ENCODE measurements around the gene MDM2. TPM values are rescaled to one million over a fixed set of nuclear protein-coding genes. Genes with fewer than 3 reads are reported as not detected.

Gene MDM2
- total and polyA plus RNA-seq, 4 donors: 62.1 to 92.7 (median 77.8) TPM

DNA sequence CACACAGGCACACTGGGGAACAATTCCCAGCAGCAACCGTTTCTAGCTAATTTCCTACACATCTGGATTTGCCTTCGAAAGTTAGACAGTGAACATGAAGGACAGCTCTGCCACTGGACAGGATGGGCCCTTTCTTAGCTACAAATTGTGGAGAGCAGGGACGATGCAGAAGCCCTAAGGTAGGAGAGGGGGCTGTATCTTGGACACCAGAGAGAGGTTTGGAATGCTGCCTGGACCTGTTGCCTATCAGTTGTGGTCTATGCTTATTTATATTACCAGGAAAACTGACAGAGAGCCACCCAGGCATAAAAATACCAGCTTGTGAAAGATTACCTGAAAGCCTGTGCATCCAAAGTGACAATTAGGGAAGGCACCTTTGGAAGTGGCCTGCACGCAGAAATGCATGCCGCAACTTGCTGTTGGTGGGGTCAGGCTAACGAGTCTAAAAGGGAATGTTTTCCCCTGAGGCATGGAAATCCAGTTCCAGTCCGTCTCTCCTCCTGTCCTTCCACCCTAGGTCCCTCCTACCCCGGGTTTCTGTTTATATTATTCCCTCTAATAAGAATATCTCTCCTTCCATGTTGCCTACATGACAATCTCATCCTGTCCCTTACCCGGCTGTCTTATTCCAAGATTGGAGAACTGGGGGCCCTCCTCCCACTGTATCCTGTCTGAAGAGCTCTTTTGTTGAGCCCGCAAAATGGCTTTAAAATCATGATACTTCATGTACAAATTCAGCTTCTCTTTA, 60.2 kb downstream of the MDM2 start:
- H3K36me3 ChIP-seq (ENCODE audit: control insufficient read depth, insufficient read depth, low read length): no peaks in the 10 kb centered on the region
- H3K4me1 ChIP-seq (ENCODE audit: control insufficient read depth, insufficient read depth, low read length): peaks cover 7% of the 10 kb centered on the region
- DNase-seq (ENCODE audit: low read depth in 4 of 6, low spot score in 6 of 6): no peak
- H3K27me3 ChIP-seq (ENCODE audit: control insufficient read depth, insufficient read depth, low read length): no peaks in the 10 kb centered on the region
- H3K4me3 ChIP-seq (ENCODE audit: low read depth, low read length): no peak overlapping the region
- H3K9me3 ChIP-seq (ENCODE audit: control insufficient read depth, insufficient read depth, low read length): no peaks in the 10 kb centered on the region
- no peak overlapping the region for H3K27ac ChIP-seq (ENCODE audit: low read depth, low read length)
- WGBS (ENCODE audit: insufficient coverage): 82% methylated on average over 7 of the region's 10 CpGs

DNA sequence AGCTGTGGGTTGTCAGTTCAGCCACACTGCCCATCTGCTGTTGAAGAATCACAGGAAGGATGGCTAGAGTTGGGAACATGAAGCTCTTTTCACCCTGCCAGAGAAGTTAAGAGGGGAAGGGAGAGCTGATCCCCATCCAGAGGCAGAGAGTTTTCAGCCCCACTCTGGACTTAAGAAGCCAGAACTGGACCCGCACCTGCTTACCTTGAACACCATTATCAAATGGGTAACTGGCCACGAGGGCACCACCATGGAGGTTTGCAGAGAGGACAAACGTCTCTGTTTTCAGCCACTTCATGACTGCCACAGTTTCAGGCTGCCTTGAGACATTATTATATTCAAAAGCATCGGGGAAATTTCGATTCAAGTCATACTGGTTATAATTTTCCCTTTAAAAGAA, 62.0 kb downstream of the MDM2 start:
- Histone ChIP-seq H3K4me1 (ENCODE audit: control insufficient read depth, insufficient read depth, low read length) (peaks cover 7% of the 10 kb centered on the region), H3K9me3 (ENCODE audit: control insufficient read depth, insufficient read depth, low read length) (no peaks in the 10 kb centered on the region), H3K4me3 (ENCODE audit: low read depth, low read length) (no peak overlapping the region), H3K27me3 (ENCODE audit: control insufficient read depth, insufficient read depth, low read length) (no peaks in the 10 kb centered on the region), H3K27ac (ENCODE audit: low read depth, low read length) (no peak overlapping the region), H3K36me3 (ENCODE audit: control insufficient read depth, insufficient read depth, low read length) (no peaks in the 10 kb centered on the region)
- no peak for DNase-seq (ENCODE audit: low read depth in 4 of 6, low spot score in 6 of 6)
- WGBS (ENCODE audit: insufficient coverage): 89% methylated on average over 3 of the region's 5 CpGs

DNA sequence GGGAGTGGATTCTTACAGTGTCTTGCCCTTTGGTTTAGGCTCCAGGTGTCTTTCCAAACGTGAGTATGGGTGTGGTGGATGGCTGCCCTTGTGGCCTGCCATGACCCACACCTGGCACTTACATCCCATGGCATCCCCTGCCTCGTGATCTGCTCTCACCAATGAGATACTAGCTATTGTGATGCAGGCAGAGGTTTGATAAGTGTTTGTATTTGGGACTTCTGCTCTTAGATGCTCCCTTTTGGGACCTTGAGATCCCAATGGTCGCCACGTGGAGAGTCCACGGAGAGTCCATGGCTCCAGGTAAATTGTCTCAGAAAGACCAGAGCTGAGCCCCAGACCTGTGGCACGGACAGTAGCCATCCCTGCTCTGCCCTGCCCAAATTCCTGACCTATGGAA, 62.5 kb downstream of the MDM2 start:
- Histone ChIP-seq H3K27me3 (ENCODE audit: control insufficient read depth, insufficient read depth, low read length) (no peaks in the 10 kb centered on the region), H3K27ac (ENCODE audit: low read depth, low read length) (no peak overlapping the region), H3K36me3 (ENCODE audit: control insufficient read depth, insufficient read depth, low read length) (no peaks in the 10 kb centered on the region), H3K9me3 (ENCODE audit: control insufficient read depth, insufficient read depth, low read length) (no peaks in the 10 kb centered on the region), H3K4me3 (ENCODE audit: low read depth, low read length) (no peak overlapping the region), H3K4me1 (ENCODE audit: control insufficient read depth, insufficient read depth, low read length) (peaks cover 7% of the 10 kb centered on the region)
- no peak for DNase-seq (ENCODE audit: low read depth in 4 of 6, low spot score in 6 of 6)
- WGBS (ENCODE audit: insufficient coverage): 100% methylated on average over 3 of the region's 6 CpGs

DNA sequence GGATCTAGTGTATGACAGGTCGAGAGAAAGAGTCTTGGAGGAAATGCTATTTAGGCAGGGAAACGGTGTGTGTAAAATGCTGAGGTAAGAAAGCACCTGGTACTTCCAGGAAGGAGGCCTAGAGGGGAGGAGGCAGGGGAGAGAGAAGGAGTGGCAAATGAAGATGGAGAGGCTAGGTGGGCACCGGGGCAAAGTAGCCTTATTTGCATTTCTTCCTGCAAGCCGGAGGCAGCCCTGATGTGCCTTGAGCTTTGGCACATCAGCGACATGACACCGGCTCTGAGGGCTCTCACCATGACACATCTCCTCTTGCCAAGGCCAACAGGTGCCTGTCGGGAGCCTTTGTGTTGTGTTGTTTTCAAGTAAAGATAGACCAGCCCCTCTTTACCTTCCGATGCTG, 63.4 kb downstream of the MDM2 start:
- Histone ChIP-seq H3K9me3 (ENCODE audit: control insufficient read depth, insufficient read depth, low read length) (no peaks in the 10 kb centered on the region), H3K36me3 (ENCODE audit: control insufficient read depth, insufficient read depth, low read length) (no peaks in the 10 kb centered on the region), H3K4me1 (ENCODE audit: control insufficient read depth, insufficient read depth, low read length) (peaks cover 7% of the 10 kb centered on the region), H3K27me3 (ENCODE audit: control insufficient read depth, insufficient read depth, low read length) (no peaks in the 10 kb centered on the region), H3K27ac (ENCODE audit: low read depth, low read length) (no peak overlapping the region), H3K4me3 (ENCODE audit: low read depth, low read length) (no peak overlapping the region)
- 76% methylated on average over 6 of the region's 8 CpGs for WGBS (ENCODE audit: insufficient coverage)
- DNase-seq (ENCODE audit: low read depth in 4 of 6, low spot score in 6 of 6): no peak

DNA sequence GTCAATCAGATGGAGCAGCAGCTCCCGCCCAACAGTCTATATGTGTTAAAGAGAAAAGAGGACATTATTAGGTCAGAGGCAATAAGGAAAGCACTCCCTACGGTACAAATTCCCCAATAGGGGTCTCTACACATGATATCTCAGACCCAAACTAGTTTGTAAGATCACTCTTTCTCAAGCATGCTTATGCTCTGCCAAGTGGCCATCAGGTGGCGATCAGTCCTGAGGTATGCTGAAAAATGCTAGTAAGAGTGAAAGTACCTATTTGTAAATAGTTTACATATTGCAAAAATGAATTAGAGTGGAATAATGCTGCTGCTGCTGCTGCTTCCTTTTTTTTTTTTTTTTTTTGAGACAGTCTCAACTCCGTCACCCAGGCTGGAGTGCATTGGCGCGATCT, 63.9 kb downstream of the MDM2 start:
- H3K4me3 ChIP-seq (ENCODE audit: low read depth, low read length): no peak overlapping the region
- peak in 1 of 6 donors; percentile 41 for DNase-seq (ENCODE audit: low read depth in 4 of 6, low spot score in 6 of 6)
- H3K27me3 ChIP-seq (ENCODE audit: control insufficient read depth, insufficient read depth, low read length): no peaks in the 10 kb centered on the region
- H3K9me3 ChIP-seq (ENCODE audit: control insufficient read depth, insufficient read depth, low read length): no peaks in the 10 kb centered on the region
- H3K4me1 ChIP-seq (ENCODE audit: control insufficient read depth, insufficient read depth, low read length): peaks cover 7% of the 10 kb centered on the region
- no peaks in the 10 kb centered on the region for H3K36me3 ChIP-seq (ENCODE audit: control insufficient read depth, insufficient read depth, low read length)
- no CpG with 5 or more reads among the region's 6 CpGs for WGBS (ENCODE audit: insufficient coverage)
- no peak overlapping the region for H3K27ac ChIP-seq (ENCODE audit: low read depth, low read length)

DNA sequence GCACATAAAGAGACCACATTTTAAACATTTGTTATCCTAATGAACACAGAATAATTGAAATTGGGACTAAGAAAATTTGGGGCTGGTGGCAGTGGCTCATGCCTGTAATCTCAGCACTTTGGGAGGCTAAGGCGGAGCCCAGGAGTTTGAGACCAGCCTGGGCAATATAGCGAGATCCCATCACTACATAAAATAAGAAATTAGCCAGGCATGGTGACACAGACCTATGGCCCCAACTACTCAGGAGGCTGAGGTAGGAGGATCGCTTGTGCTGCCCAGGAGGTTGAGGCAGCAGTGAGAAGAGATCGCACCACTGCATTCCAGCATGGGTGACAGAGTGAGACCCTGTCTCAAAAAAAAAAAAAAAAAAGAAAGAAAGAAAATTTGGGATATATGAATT, 65.3 kb downstream of the MDM2 start:
- H3K27ac ChIP-seq (ENCODE audit: low read depth, low read length): no peak overlapping the region
- H3K36me3 ChIP-seq (ENCODE audit: control insufficient read depth, insufficient read depth, low read length): no peaks in the 10 kb centered on the region
- H3K4me3 ChIP-seq (ENCODE audit: low read depth, low read length): no peak overlapping the region
- H3K27me3 ChIP-seq (ENCODE audit: control insufficient read depth, insufficient read depth, low read length): no peaks in the 10 kb centered on the region
- peaks cover 2% of the 10 kb centered on the region for H3K9me3 ChIP-seq (ENCODE audit: control insufficient read depth, insufficient read depth, low read length)
- H3K4me1 ChIP-seq (ENCODE audit: control insufficient read depth, insufficient read depth, low read length): no peaks in the 10 kb centered on the region
- no CpG with 5 or more reads among the region's 4 CpGs for WGBS (ENCODE audit: insufficient coverage)
- no peak for DNase-seq (ENCODE audit: low read depth in 4 of 6, low spot score in 6 of 6)

DNA sequence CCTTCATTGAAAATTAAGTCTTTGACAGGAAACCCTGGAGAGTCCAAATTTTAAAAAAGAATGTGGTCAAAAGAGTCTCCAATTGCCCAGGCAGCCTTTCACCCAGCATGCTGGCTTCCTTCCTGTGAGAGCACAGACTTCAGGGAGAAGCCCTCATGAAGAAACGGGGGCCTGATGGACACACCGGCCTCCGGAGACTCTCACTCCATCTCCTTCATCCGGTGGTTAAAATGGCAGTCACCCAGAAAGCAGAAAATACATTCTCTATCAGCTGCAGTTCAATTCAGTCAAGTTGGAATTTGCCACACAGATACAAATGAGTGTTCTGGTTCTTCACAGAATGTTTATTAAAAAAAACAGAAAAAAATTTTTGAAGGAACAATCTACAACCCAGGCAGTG, 68.5 kb downstream of the MDM2 start:
- no peaks in the 10 kb centered on the region for H3K4me1 ChIP-seq (ENCODE audit: control insufficient read depth, insufficient read depth, low read length)
- no peaks in the 10 kb centered on the region for H3K36me3 ChIP-seq (ENCODE audit: control insufficient read depth, insufficient read depth, low read length)
- H3K27ac ChIP-seq (ENCODE audit: low read depth, low read length): no peak overlapping the region
- H3K9me3 ChIP-seq (ENCODE audit: control insufficient read depth, insufficient read depth, low read length): peaks cover 3% of the 10 kb centered on the region
- H3K4me3 ChIP-seq (ENCODE audit: low read depth, low read length): no peak overlapping the region
- H3K27me3 ChIP-seq (ENCODE audit: control insufficient read depth, insufficient read depth, low read length): no peaks in the 10 kb centered on the region
- peak in 1 of 6 donors; percentile 28 for DNase-seq (ENCODE audit: low read depth in 4 of 6, low spot score in 6 of 6)
- WGBS (ENCODE audit: insufficient coverage): no CpG with 5 or more reads among the region's 4 CpGs

DNA sequence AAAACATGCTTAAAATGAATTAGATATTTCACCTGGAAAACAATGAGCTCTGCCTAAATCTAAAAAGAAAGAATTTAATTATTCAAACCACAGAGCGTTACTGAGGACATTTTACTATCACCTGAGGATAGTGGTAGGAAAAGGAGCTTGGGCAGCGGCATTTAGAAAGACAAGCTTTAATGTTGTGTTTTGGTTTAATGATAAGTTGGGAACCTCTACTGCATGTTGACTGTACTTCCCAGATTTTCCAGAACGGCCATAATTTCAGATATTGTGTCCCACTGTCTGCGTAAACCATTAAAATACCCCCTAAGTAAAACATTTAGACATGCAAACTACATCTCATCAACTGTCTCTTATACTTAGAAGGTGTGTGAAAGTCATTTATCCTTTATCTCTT, 69.6 kb downstream of the MDM2 start:
- no peak overlapping the region for H3K27ac ChIP-seq (ENCODE audit: low read depth, low read length)
- WGBS (ENCODE audit: insufficient coverage): no CpG with 5 or more reads among the region's 4 CpGs
- H3K4me3 ChIP-seq (ENCODE audit: low read depth, low read length): no peak overlapping the region

DNA sequence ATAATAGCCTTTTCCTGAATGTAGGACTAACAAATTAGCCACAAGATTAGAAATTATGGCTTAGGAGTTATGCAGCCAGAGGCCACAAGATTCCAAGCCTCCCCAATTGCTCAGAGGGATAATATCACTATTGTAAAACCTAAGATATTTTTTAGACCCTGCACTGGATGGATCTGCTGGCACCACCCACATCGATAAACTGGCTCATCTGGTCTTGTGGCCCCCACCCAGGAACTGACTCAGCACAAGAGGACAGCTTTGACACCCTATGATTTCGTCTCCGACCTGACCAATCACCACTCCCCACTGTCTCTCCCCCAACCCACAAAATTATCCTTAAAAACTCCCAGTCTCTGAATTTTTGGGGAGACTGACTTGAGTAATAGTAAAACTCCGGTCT, 70.3 kb downstream of the MDM2 start:
- WGBS (ENCODE audit: insufficient coverage): 67% methylated on average over 1 of the region's 4 CpGs

More for the DNA sequence above, 69.6 kb downstream of the MDM2 start:
- Histone ChIP-seq H3K4me1 (ENCODE audit: control insufficient read depth, insufficient read depth, low read length) (no peaks in the 10 kb centered on the region), H3K9me3 (ENCODE audit: control insufficient read depth, insufficient read depth, low read length) (peaks cover 3% of the 10 kb centered on the region), H3K27me3 (ENCODE audit: control insufficient read depth, insufficient read depth, low read length) (no peaks in the 10 kb centered on the region), H3K36me3 (ENCODE audit: control insufficient read depth, insufficient read depth, low read length) (no peaks in the 10 kb centered on the region)
- DNase-seq (ENCODE audit: low read depth in 4 of 6, low spot score in 6 of 6): no peak

DNA sequence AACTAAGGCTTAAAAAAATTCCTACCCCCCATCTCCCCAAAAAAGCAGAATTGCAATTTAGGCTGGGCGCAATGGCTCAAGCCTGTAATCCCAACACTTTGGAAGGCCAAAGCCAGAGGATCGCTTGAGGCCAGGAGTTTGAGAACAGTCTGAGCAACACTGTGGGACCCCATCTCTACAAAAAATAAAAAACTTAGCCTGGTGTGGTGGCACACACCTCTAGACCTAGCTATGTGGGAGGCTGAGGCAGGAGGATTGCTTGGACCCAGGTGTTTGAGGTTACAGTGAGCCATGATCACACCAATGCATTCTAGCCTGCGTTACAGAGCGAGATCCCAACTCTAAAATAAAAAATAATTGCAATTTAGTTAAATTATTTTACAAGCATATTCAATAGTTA, 70.9 kb downstream of the MDM2 start:
- no peak overlapping the region for H3K27ac ChIP-seq (ENCODE audit: low read depth, low read length)
- H3K27me3 ChIP-seq (ENCODE audit: control insufficient read depth, insufficient read depth, low read length): no peaks in the 10 kb centered on the region
- 100% methylated on average over 2 of the region's 4 CpGs for WGBS (ENCODE audit: insufficient coverage)
- no peaks in the 10 kb centered on the region for H3K4me1 ChIP-seq (ENCODE audit: control insufficient read depth, insufficient read depth, low read length)
- H3K4me3 ChIP-seq (ENCODE audit: low read depth, low read length): no peak overlapping the region
- H3K36me3 ChIP-seq (ENCODE audit: control insufficient read depth, insufficient read depth, low read length): no peaks in the 10 kb centered on the region
- no peak for DNase-seq (ENCODE audit: low read depth in 4 of 6, low spot score in 6 of 6)
- peaks cover 3% of the 10 kb centered on the region for H3K9me3 ChIP-seq (ENCODE audit: control insufficient read depth, insufficient read depth, low read length)

More for the DNA sequence above, 70.3 kb downstream of the MDM2 start:
- no peak for DNase-seq (ENCODE audit: low read depth in 4 of 6, low spot score in 6 of 6)
- no peaks in the 10 kb centered on the region for H3K27me3 ChIP-seq (ENCODE audit: control insufficient read depth, insufficient read depth, low read length)
- no peak overlapping the region for H3K27ac ChIP-seq (ENCODE audit: low read depth, low read length)
- H3K36me3 ChIP-seq (ENCODE audit: control insufficient read depth, insufficient read depth, low read length): no peaks in the 10 kb centered on the region
- H3K4me3 ChIP-seq (ENCODE audit: low read depth, low read length): no peak overlapping the region
- peaks cover 3% of the 10 kb centered on the region for H3K9me3 ChIP-seq (ENCODE audit: control insufficient read depth, insufficient read depth, low read length)
- no peaks in the 10 kb centered on the region for H3K4me1 ChIP-seq (ENCODE audit: control insufficient read depth, insufficient read depth, low read length)
